HFF-Myc (cell line): Measurements from ENCODE around the gene DOCK7.
A peak's percentile ranks its signal among the peaks of the same experiment; 100 is the strongest.

Experiments used
- DNase-seq: peaks from one replicate; pipeline ENCODE4 v3.0.0-alpha.2; 2011; ENCODE audit warnings: low read depth; ENCODE audit errors: extremely low read depth
- H3K4me3 ChIP-seq: replicated peaks from 2 replicates; pipeline ENCODE4 v1.5.1; 2011; ENCODE audit warnings: low read depth, mild to moderate bottlenecking, control low read depth, low read length
- TF ChIP-seq, protein P1 (sequence below): IDR thresholded peaks from 2 replicates; pipeline ENCODE4 v1.5.1; 2012; ENCODE audit warnings: mild to moderate bottlenecking, low read depth, low read length, control low read depth; ENCODE audit errors: missing control alignments

DOCK7 gene, protein sequence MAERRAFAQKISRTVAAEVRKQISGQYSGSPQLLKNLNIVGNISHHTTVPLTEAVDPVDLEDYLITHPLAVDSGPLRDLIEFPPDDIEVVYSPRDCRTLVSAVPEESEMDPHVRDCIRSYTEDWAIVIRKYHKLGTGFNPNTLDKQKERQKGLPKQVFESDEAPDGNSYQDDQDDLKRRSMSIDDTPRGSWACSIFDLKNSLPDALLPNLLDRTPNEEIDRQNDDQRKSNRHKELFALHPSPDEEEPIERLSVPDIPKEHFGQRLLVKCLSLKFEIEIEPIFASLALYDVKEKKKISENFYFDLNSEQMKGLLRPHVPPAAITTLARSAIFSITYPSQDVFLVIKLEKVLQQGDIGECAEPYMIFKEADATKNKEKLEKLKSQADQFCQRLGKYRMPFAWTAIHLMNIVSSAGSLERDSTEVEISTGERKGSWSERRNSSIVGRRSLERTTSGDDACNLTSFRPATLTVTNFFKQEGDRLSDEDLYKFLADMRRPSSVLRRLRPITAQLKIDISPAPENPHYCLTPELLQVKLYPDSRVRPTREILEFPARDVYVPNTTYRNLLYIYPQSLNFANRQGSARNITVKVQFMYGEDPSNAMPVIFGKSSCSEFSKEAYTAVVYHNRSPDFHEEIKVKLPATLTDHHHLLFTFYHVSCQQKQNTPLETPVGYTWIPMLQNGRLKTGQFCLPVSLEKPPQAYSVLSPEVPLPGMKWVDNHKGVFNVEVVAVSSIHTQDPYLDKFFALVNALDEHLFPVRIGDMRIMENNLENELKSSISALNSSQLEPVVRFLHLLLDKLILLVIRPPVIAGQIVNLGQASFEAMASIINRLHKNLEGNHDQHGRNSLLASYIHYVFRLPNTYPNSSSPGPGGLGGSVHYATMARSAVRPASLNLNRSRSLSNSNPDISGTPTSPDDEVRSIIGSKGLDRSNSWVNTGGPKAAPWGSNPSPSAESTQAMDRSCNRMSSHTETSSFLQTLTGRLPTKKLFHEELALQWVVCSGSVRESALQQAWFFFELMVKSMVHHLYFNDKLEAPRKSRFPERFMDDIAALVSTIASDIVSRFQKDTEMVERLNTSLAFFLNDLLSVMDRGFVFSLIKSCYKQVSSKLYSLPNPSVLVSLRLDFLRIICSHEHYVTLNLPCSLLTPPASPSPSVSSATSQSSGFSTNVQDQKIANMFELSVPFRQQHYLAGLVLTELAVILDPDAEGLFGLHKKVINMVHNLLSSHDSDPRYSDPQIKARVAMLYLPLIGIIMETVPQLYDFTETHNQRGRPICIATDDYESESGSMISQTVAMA (N-terminal part only)

DNA sequence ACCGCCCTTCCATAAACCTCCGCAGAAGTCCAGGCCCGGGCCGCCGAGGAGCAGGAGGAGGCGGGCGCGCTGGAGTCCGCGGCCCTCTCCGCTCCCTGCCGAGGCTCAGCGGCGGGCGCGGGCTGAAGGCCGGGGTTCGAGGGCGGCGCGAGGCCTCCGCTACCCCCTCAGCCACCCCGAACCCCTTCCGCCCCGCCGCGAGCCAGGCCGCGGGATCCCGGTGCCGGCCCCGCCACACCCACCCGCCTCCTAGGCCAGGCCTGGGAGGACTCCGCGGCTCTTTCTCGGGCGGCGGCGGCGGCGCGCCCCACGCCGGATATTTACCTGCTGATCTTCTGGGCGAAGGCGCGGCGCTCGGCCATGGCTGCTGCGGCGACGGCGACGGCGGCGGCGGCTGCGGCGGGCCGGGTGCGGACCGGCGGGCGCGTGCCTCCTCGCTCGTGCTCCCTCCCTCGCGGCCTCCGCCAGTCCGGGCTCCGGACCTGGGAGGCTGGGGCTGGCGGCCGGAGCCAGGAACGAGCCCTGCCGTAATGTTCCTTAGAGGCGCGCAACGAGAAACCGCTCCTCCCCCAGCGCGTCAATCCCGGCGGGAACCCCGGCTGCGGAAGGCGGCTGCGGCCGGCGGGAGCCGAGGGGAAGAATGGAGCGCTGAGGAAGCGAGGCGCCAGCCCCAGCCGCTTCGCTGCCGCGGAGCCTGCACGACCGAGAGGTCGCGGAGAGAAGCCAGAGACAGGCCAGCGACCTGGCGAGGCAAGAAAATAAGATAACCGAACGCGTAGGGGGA, at the start of gene DOCK7:
Gene DOCK7 (minus strand): TSS at position 484 of the 784 bp plus-strand sequence. CDS start 122 bp downstream, at position 362.
- peak within 1 kb of the TSS; percentile 63 for H3K4me3 ChIP-seq
- TF ChIP-seq, protein P1, sequence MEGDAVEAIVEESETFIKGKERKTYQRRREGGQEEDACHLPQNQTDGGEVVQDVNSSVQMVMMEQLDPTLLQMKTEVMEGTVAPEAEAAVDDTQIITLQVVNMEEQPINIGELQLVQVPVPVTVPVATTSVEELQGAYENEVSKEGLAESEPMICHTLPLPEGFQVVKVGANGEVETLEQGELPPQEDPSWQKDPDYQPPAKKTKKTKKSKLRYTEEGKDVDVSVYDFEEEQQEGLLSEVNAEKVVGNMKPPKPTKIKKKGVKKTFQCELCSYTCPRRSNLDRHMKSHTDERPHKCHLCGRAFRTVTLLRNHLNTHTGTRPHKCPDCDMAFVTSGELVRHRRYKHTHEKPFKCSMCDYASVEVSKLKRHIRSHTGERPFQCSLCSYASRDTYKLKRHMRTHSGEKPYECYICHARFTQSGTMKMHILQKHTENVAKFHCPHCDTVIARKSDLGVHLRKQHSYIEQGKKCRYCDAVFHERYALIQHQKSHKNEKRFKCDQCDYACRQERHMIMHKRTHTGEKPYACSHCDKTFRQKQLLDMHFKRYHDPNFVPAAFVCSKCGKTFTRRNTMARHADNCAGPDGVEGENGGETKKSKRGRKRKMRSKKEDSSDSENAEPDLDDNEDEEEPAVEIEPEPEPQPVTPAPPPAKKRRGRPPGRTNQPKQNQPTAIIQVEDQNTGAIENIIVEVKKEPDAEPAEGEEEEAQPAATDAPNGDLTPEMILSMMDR, result no peak
- no peak for DNase-seq

DNA sequence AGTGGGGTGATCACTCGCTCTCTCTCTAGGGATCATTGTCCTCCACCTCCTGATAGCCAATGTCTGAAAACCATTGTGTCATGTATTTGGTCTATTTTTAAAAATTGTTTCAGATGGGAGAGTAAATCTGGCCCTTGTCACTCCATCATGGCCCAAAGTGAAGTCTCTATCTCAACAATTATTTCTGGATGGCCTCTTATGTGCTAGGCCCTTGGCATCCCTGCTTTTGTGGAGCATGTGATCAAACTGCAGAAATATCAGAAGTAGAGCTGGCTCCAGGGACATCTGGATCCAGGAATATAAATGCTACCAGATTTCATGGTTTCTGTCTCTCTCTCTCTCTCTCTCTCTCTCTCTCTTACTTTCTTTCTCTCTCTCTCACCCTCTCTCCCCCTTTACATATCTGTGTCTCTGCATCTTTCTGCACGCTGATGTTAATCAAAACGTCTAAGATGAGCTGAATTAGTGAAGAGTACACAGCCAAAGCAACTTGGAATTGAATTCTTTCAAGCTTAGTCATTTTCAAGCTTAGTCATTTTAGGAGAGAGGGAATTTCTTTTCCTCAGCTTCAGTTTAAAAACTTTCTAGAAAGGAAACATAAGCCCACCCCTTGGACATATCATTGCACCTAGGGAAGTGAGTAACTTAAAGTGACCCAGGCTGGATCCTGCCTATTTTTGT, 47.4 kb upstream of the DOCK7 start:
- peak; percentile 41 for DNase-seq
- TF ChIP-seq, protein P1, result no peak
- H3K4me3 ChIP-seq, result no peak overlapping the region

DNA sequence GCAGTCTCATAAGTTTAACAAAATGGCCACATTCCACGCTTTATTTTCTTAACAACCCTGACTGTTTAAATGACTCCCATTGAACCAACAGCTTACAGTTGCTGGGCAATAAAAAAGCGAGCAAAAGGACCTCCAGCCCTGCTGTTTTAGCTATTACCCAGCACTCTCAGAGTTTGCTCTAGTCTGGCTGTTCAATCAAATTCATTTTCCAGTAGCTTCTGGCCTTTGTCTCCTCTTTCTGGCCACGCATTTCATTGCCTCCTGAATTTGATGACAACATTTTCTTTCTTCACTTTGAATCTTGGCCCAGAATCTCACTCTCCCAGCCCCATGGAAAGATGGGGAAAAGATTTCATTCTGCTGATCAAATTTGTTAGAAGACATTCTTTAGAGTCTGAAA, 44.1 kb upstream of the DOCK7 start:
- TF ChIP-seq, protein P1, result no peak
- no peak overlapping the region for H3K4me3 ChIP-seq
- no peak for DNase-seq

DNA sequence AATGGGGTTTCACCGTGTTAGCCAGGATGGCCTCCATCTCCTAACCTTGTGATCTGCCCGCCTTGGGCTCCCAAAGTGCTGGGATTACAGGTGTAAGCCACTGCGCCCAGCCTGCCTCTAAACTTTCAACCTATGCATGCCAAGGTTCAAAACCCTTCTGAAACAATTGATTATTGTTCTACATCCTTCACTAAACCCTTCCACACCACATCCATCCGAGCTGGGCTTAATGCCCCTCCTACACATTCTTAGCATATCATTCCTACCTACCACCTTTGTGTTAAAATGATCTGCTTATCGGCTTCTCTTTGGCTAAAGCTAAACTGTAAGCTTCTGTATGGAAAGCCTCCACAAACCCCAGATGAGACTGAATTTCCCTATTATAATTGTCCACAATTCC, 40.8 kb upstream of the DOCK7 start:
- no peak for DNase-seq
- TF ChIP-seq, protein P1, result no peak
- no peak overlapping the region for H3K4me3 ChIP-seq

DNA sequence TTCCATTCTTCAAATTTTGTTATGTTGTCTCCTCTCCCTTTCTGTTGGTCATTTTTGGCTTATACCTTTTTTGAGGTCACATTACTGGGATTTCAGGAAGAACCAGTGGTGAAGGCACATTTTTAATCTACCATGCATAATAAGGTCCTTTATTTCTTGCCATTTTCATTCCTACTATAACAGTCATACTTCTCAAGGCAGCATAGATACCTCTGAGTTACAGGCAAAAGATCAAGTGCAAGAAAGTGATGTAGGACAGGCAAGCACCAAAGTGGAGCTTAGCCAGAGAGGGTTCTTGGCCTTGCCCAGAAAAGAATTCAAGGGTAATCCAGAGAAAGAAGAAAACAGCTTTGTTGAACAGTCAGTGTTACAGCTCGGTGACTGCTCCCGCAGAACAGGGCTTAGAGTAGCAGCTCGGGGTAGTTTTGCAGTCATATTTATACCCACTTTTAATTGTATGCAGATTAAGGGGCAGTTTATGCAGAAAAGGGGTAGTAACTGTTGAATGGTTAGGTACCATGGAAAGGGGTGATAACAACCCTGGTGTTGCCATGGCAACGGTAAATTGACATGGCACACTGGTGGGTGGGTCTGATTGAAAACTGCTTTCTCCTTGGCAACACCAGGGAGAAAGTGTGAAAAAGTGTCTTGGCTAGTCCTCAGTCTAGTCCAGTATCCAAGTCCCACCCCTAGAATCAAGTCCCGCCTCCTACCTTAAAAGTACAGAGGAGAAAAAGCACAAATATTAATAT, 39.6 kb upstream of the DOCK7 start:
- TF ChIP-seq, protein P1, result no peak
- no peak overlapping the region for H3K4me3 ChIP-seq
- DNase-seq, result no peak
